GM12892 (cell line): ENCODE measurements around the gene FNDC1.

Experiments
- POLR2A ChIP-seq: IDR thresholded peaks from 2 replicates; pipeline ENCODE4 v1.6.1; 2011; ENCODE audit warnings: low read depth, low read length, control low read depth
- POLR2AphosphoS5 ChIP-seq: IDR thresholded peaks from 2 replicates; pipeline ENCODE4 v1.6.1; 2011; ENCODE audit warnings: low read depth, low read length, control low read depth
- TAF1 ChIP-seq: IDR thresholded peaks from 2 replicates; pipeline ENCODE4 v1.6.1; 2011; ENCODE audit warnings: low read depth, mild to moderate bottlenecking, control low read depth, low read length, borderline replicate concordance

DNA sequence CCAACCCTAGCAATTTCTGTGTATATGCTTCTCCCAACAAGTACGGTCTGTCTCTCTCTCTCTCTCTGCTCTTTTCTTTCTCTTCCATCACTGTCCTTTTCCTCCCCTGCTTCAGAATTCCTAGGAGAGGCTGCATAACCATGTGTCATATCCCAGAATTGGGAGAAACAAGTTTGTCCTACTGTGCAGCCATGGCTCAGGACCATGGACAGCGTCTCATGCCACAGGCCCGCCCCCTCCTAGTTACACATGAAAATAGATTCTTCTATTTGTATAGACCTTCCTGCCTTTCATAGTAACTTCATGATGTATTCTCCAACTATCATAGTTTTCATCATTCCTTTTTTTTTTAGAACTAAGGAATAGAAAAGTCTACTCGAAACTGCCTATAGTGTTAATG, 98.0 kb downstream of the FNDC1 start:
- no peak for TF ChIP-seq TAF1
- no peak for TF ChIP-seq POLR2AphosphoS5
- TF ChIP-seq POLR2A: no peak
